ENCODE measurements around the gene CCDC9. TPM values are rescaled to one million over a fixed set of nuclear protein-coding genes. Genes with fewer than 3 reads are reported as not detected.

Gene CCDC9
- total RNA-seq, 4 donors from 2014 or later: 13.1 to 22.7 (median 18.5) TPM

DNA sequence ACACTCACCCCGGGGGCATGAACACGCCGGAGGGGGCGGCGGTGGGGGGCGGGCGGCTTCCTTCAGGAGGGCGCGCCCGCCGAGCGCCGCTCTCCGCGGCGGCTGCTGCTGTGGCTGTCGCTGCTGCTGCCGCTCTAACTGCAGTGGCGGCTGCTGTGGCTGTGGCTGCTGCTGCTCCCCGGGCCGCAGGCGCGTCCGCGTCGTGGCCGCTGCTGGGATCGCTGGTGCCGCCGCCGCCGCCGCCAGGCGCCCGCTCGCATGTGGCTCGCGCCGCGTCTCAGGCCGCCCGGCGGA is 25.5 kb upstream of the CCDC9 start, which contains the start of gene BBC3:
TSS of gene BBC3 (minus strand) at position 279 of the 294 bp plus-strand sequence. CDS start 2,768 bp downstream, outside the sequence.
- intact Hi-C loops (cut with DNase I; ENCODE audit: low total_unique reads) (loop anchor here (1.0 kb wide), 1 partner anchor 10 kb away; no protein-coding TSS in a partner anchor), in situ Hi-C loops (cut with MboI; ENCODE audit: low sequenced_read_pairs in 4 of 4) (no loop called here)
- Histone ChIP-seq H3K4me3 (peak within 1 kb of the TSS; percentile 84 to 100 (median 90)), H3K27ac (peak within 1 kb of the TSS; percentile 98 to 100 (median 100)), H3K9me3 (no peaks in the 10 kb centered on the region), H3K4me1 (peaks cover 21 to 24% of the 10 kb centered on the region in 2 donors), H3K27me3 (no peaks in the 10 kb centered on the region), H3K36me3 (no peaks in the 10 kb centered on the region)
- TF ChIP-seq, protein P1, sequence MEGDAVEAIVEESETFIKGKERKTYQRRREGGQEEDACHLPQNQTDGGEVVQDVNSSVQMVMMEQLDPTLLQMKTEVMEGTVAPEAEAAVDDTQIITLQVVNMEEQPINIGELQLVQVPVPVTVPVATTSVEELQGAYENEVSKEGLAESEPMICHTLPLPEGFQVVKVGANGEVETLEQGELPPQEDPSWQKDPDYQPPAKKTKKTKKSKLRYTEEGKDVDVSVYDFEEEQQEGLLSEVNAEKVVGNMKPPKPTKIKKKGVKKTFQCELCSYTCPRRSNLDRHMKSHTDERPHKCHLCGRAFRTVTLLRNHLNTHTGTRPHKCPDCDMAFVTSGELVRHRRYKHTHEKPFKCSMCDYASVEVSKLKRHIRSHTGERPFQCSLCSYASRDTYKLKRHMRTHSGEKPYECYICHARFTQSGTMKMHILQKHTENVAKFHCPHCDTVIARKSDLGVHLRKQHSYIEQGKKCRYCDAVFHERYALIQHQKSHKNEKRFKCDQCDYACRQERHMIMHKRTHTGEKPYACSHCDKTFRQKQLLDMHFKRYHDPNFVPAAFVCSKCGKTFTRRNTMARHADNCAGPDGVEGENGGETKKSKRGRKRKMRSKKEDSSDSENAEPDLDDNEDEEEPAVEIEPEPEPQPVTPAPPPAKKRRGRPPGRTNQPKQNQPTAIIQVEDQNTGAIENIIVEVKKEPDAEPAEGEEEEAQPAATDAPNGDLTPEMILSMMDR (IDR thresholded peaks at IDR 0.05 in 4 of 5, conservative IDR thresholded peaks at IDR 0.05 in 1 of 5): no peak
- peak; percentile 85 to 95 for TF ChIP-seq POLR2A (IDR thresholded peaks at IDR 0.05)
- ATAC-seq: no peak
- DNase-seq: no peak

DNA sequence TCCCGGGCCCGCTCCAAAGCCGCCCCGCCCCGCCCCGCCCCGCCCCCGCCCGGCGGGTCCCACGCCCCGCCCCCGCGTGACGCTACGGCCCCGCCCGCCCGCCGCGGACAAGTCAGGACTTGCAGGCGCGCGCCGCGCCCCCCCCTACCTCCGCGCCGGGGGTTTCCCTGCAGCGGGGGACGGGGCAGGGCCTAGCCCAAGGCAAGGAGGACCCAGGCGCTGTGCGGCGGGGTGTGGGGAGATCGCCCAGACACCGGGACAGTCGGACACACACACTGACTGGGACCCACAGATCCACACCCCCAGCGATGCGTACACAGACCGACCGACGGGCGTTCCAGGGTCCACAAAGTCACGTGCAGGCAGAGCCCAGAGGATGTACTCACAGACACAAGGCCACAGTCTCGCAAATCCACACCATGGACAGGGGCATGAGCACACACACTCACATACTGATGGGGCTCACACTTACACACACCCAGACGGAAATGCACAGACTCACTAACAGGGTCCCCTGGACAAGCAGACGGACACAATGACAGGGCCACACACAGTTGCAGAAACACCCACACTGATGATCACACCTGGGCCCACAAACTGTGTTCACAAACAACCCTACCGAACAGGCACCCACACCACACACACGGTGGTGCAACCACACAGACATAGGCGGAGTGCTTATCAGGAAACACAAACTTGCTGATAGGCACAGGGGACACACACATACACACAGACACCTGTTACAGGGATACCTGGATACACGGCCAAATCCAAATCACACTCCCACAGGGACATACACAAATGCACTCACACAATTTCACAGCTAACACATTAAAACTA is 24.9 kb upstream of the CCDC9 start:
- Histone ChIP-seq H3K27ac (peak overlapping the region; percentile 80 to 100 (median 100)), H3K4me3 (peak overlapping the region; percentile 47 to 100 (median 70)), H3K36me3 (no peaks in the 10 kb centered on the region), H3K4me1 (peaks cover 21 to 24% of the 10 kb centered on the region in 2 donors), H3K27me3 (no peaks in the 10 kb centered on the region), H3K9me3 (no peaks in the 10 kb centered on the region)
- peak; percentile 70 to 88 for DNase-seq
- ATAC-seq: peak; percentile 39 to 40
- no peak for TF ChIP-seq POLR2A (IDR thresholded peaks at IDR 0.05)
- TF ChIP-seq, protein P1 (IDR thresholded peaks at IDR 0.05 in 4 of 5, conservative IDR thresholded peaks at IDR 0.05 in 1 of 5): no peak
- intact Hi-C loops (cut with DNase I; ENCODE audit: low total_unique reads) (loop anchor here (1.0 kb wide), 1 partner anchor 10 kb away; no protein-coding TSS in a partner anchor), in situ Hi-C loops (cut with MboI; ENCODE audit: low sequenced_read_pairs in 4 of 4) (no loop called here)

DNA sequence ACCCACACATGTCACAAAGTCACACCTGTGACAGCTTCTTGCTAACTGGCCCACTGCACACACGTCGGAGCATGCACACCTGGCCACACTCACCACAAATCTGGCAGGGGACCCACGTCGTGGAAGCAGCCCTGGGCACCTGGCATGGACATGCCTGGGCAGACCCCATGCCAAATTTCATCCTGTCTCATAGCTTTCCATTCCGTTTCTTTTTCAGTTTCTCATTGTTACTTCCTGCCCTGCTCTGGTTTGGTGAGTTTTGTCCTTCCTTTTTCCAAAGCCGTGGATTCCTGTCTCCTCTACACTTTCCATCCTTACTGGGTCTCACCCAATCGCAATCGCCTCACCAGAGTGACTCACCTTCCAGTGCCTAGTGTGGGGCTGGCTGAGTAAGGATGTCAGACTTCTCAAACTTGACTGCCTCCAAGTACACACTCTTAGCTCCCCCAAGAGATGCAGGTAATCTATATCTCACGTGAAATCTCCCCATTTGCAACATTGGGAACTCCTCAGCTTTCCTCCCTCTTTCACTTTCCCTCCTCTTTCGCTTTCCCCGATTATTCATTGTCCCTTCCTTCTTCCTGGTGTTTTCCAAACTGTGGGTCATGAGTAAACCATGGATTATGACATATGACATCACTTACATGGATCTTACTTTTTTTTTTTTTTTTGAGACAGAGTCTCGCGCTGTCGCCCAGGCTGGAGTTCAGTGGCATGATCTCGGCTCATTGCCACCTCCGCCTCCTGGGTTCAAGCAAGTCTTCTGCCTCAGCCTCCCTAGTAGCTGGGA is 23.7 kb upstream of the CCDC9 start:
- DNase-seq (no peak), ATAC-seq (no peak)
- in situ Hi-C loops (cut with MboI; ENCODE audit: low sequenced_read_pairs in 4 of 4) (no loop called here), intact Hi-C loops (cut with DNase I; ENCODE audit: low total_unique reads) (no loop called here)
- H3K27ac ChIP-seq: peak overlapping the region; percentile 52 to 100 (median 90)
- TF ChIP-seq, protein P1 (IDR thresholded peaks at IDR 0.05 in 4 of 5, conservative IDR thresholded peaks at IDR 0.05 in 1 of 5): no peak
- no peak for TF ChIP-seq POLR2A (IDR thresholded peaks at IDR 0.05)
- H3K27me3 ChIP-seq: no peaks in the 10 kb centered on the region
- H3K4me3 ChIP-seq: peak overlapping the region in 1 of 4 donors; percentile 84
- peaks cover 11 to 20% of the 10 kb centered on the region in 2 donors for H3K4me1 ChIP-seq
- H3K36me3 ChIP-seq: no peaks in the 10 kb centered on the region
- H3K9me3 ChIP-seq: no peaks in the 10 kb centered on the region

DNA sequence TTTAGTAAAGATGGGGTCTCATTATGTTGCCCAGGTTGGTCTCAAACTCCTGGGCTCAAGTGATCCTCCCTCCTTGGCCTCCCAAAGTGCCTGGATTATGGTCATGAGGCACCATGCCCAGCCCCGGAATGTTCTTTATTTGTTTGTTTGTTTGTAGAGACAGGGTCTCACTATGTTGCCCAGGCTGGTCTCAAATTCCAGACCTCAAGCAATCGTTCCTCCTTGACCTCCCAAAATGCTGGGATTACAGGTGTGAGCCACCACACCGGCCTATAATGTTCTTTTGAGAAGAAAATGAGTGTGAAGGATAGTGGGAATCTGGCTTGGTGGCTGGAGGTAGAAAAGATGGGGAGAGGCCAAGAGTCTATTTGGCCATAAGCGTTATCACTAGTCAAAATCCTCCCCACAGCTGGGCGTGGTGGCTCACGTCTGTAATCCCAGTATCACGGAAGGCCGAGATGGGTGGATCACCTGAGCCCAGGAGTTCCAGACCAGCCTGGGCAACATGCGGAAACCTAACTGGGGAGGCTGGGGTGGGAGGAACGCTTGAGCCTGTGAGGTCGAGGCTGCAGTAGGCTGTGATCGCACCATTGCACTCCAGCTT is 20.2 kb upstream of the CCDC9 start:
- Histone ChIP-seq H3K36me3 (no peaks in the 10 kb centered on the region), H3K27ac (no peak overlapping the region), H3K4me1 (peaks cover 0 to 14% of the 10 kb centered on the region in 2 donors), H3K4me3 (no peak overlapping the region), H3K27me3 (peaks cover 11 to 13% (median 13%) of the 10 kb centered on the region in 3 donors), H3K9me3 (no peaks in the 10 kb centered on the region)
- DNase-seq (no peak), ATAC-seq (no peak)
- intact Hi-C loops (cut with DNase I; ENCODE audit: low total_unique reads) (no loop called here), in situ Hi-C loops (cut with MboI; ENCODE audit: low sequenced_read_pairs in 4 of 4) (no loop called here)
- TF ChIP-seq, protein P1 (IDR thresholded peaks at IDR 0.05 in 4 of 5, conservative IDR thresholded peaks at IDR 0.05 in 1 of 5): no peak
- no peak for TF ChIP-seq POLR2A (IDR thresholded peaks at IDR 0.05)
